HEK293 (cell line): ENCODE measurements around the gene ITGB8.

Experiments
- CTCF ChIA-PET: fragments of 350-600 bp; formaldehyde crosslinking; extraction: SDS; loops from one replicate; lab custom pipeline; 2021; ENCODE audit warnings: antibody characterized with exemption; lab: Yijun Ruan, JAX
- POLR2A ChIA-PET: fragments of 300-600 bp; formaldehyde crosslinking; extraction: SDS; loops from one replicate; lab custom pipeline; 2020; ENCODE audit warnings: antibody characterized with exemption, inconsistent platforms; lab: Yijun Ruan, JAX
- H3K27ac ChIP-seq: fragments of 200-500 bp; sonication (Bioruptor generic); 2 replicates; pipeline ENCODE4 v1.5.1; 2014; ENCODE audit warnings: low read depth, low read length, control low read depth, inconsistent platforms; ENCODE audit errors: extremely low read depth
- H3K36me3 ChIP-seq, 2 experiments: fragments of 200-500 bp in 1 of 2; sonication (Bioruptor generic) in 1 of 2; 1 replicate in 1 of 2; 2 replicates in 1 of 2; pipeline ENCODE4 v1.5.1; 2014 to 2017; ENCODE audit warnings: inconsistent platforms in 2 of 2, low read length in 2 of 2; ENCODE audit not compliant: control insufficient read depth in 2 of 2, insufficient read depth in 1 of 2
- H3K4me1 ChIP-seq: fragments of 200-500 bp; sonication (Bioruptor generic); 2 replicates; pipeline ENCODE4 v1.5.1; 2014; ENCODE audit warnings: mild to moderate bottlenecking, low read length, inconsistent platforms; ENCODE audit not compliant: control insufficient read depth, insufficient read depth
- H3K4me3 ChIP-seq: 2 replicates; pipeline ENCODE4 v1.5.1; 2011; ENCODE audit warnings: low read depth, mild to moderate bottlenecking, control low read depth, low read length, moderate library complexity
- H3K9me3 ChIP-seq: fragments of 200-500 bp; sonication (Bioruptor generic); 2 replicates; pipeline ENCODE4 v1.5.1; 2014; ENCODE audit warnings: low read depth, low read length, inconsistent platforms; ENCODE audit not compliant: control insufficient read depth, insufficient read depth
- GFI1B ChIP-seq: fragments of 450-650 bp; formaldehyde crosslinking; IDR thresholded peaks from 2 replicates; pipeline ENCODE4 v1.5.1; 2016; ENCODE audit warnings: missing biosample characterization, missing genetic modification characterization
- GLI4 ChIP-seq: fragments of 450-650 bp; formaldehyde crosslinking; IDR thresholded peaks from 2 replicates; pipeline ENCODE4 v1.5.1; 2016; ENCODE audit warnings: missing biosample characterization, missing genetic modification characterization
- GLIS1 ChIP-seq: fragments of 450-650 bp; formaldehyde crosslinking; IDR thresholded peaks from 2 replicates; pipeline ENCODE4 v1.5.1; 2016; ENCODE audit warnings: missing biosample characterization, missing genetic modification characterization
- HOXD13 ChIP-seq: sonication (generic); formaldehyde crosslinking; IDR thresholded peaks from 2 replicates; pipeline ENCODE4 v1.8.0; 2022; ENCODE audit warnings: missing genetic modification reagents, borderline replicate concordance
- IKZF3 ChIP-seq: fragments of 450-650 bp; IDR thresholded peaks from 2 replicates; pipeline ENCODE4 v1.5.0; 2018; ENCODE audit warnings: missing biosample characterization, mild to moderate bottlenecking, missing genetic modification characterization, moderate library complexity
- KLF8 ChIP-seq: fragments of 450-650 bp; formaldehyde crosslinking; IDR thresholded peaks from 2 replicates; pipeline ENCODE4 v1.5.1; 2016; ENCODE audit warnings: missing biosample characterization, missing genetic modification characterization
- KLF9 ChIP-seq: fragments of 450-650 bp; formaldehyde crosslinking; IDR thresholded peaks from 2 replicates; pipeline ENCODE4 v1.5.1; 2016; ENCODE audit warnings: missing biosample characterization, missing genetic modification characterization, low read depth
- RBAK ChIP-seq: fragments of 450-650 bp; formaldehyde crosslinking; IDR thresholded peaks from 2 replicates; pipeline ENCODE4 v1.5.1; 2016; ENCODE audit warnings: missing biosample characterization, missing genetic modification characterization
- SP7 ChIP-seq: fragments of 450-650 bp; formaldehyde crosslinking; IDR thresholded peaks from 2 replicates; pipeline ENCODE4 v1.5.1; 2016; ENCODE audit warnings: missing biosample characterization, missing genetic modification characterization
- WT1 ChIP-seq: fragments of 450-650 bp; formaldehyde crosslinking; IDR thresholded peaks from 2 replicates; pipeline ENCODE4 v1.5.1; 2016; ENCODE audit warnings: missing biosample characterization, missing genetic modification characterization
- ZNF248 ChIP-seq: fragments of 450-650 bp; formaldehyde crosslinking; IDR thresholded peaks from 2 replicates; pipeline ENCODE4 v1.5.1; 2017; ENCODE audit warnings: missing biosample characterization, missing genetic modification characterization
- ZNF274 ChIP-seq, 2 experiments: fragments of 200-500 bp in 1 of 2; fragments of 450-650 bp in 1 of 2; sonication (Bioruptor generic) in 1 of 2; formaldehyde crosslinking in 1 of 2; IDR thresholded peaks; 2 replicates each; pipeline versions ENCODE4 v1.5.1 to v1.6.1; 2014 to 2016; ENCODE audit warnings: borderline replicate concordance in 1 of 2, inconsistent platforms in 1 of 2, low read length in 1 of 2, missing biosample characterization in 1 of 2, missing genetic modification characterization in 1 of 2
- ZNF354C ChIP-seq: fragments of 450-650 bp; formaldehyde crosslinking; IDR thresholded peaks from 2 replicates; pipeline ENCODE4 v1.5.1; 2016; ENCODE audit warnings: missing biosample characterization, missing genetic modification characterization, low read depth, borderline replicate concordance
- ZNF366 ChIP-seq: fragments of 450-650 bp; formaldehyde crosslinking; conservative IDR thresholded peaks from 2 replicates; pipeline ENCODE4 v1.5.1; 2016; ENCODE audit warnings: missing biosample characterization, missing genetic modification characterization
- ZNF510 ChIP-seq: fragments of 450-650 bp; formaldehyde crosslinking; IDR thresholded peaks from 2 replicates; pipeline ENCODE4 v1.5.1; 2018; ENCODE audit warnings: mild to moderate bottlenecking, missing genetic modification characterization, missing biosample characterization; ENCODE audit not compliant: insufficient replicate concordance
- ZNF571 ChIP-seq: fragments of 450-650 bp; formaldehyde crosslinking; IDR thresholded peaks from 2 replicates; pipeline ENCODE4 v1.5.0; 2017; ENCODE audit warnings: missing biosample characterization, missing genetic modification characterization
- ZNF600 ChIP-seq: fragments of 450-650 bp; formaldehyde crosslinking; IDR thresholded peaks from 2 replicates; pipeline ENCODE4 v1.5.1; 2016; ENCODE audit warnings: missing biosample characterization, missing genetic modification characterization
- ZNF621 ChIP-seq: fragments of 450-650 bp; formaldehyde crosslinking; IDR thresholded peaks from 2 replicates; pipeline ENCODE4 v1.5.1; 2017; ENCODE audit warnings: missing biosample characterization, missing genetic modification characterization
- ZNF629 ChIP-seq: fragments of 450-650 bp; formaldehyde crosslinking; IDR thresholded peaks from 2 replicates; pipeline ENCODE4 v1.5.1; 2017; ENCODE audit warnings: missing biosample characterization, missing genetic modification characterization
- TF ChIP-seq, protein P1 (sequence below): fragments of 450-650 bp; formaldehyde crosslinking; IDR thresholded peaks from 2 replicates; pipeline ENCODE4 v1.5.1; 2016; ENCODE audit warnings: missing biosample characterization, missing genetic modification characterization
- TF ChIP-seq, protein P2 (sequence below): fragments of 450-650 bp; formaldehyde crosslinking; IDR thresholded peaks from 2 replicates; pipeline ENCODE4 v1.5.1; 2017; ENCODE audit warnings: missing biosample characterization, missing genetic modification characterization
- TF ChIP-seq, protein P3 (sequence below): fragments of 450-650 bp; formaldehyde crosslinking; IDR thresholded peaks from 2 replicates; pipeline ENCODE4 v1.5.1; 2016; ENCODE audit warnings: missing biosample characterization, missing genetic modification characterization
- TF ChIP-seq, protein P4 (sequence below): fragments of 450-650 bp; formaldehyde crosslinking; IDR thresholded peaks from 2 replicates; pipeline ENCODE4 v1.5.1; 2017; ENCODE audit warnings: missing biosample characterization, missing genetic modification characterization

ITGB8 gene

DNA sequence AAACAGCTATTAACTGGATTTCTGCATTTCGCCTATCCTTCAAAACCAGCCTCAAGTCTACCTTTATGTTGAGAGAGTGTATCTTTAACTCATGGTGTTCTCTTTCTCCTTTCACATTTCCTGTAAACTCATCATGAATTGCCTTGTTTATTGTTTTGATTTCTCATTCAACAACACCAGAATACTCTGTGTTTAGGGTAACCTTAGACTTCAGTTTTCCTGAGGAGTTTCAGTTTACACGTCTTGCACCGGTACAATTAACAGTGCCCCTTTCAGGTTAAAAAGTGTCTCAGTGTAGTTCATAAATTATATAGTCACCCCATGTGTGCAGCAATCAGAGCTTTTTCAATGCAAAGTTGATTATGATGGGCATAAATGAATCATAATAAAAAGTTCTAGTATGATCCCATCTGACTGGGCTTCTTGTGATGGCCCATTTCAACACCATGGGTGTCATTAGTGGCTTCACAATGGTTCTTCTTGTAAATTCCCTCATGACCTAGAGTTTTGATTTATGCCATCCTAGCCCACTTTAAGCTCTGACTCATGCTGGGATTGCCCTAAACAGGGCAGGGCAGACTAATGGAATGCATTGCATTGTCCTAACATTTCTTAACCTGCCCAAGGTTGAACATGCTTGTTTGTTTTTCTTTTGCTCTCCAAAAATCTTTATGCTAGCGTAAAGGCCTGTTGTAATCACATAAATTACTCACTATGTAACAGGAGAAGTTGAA is 22.0 kb downstream of the ITGB8 start (continued):
- TF ChIP-seq ZNF366 (tag by site-specific recombination) (peak; percentile 86), ZNF621 (tag by site-specific recombination) (0 out of 2 replicates have a peak, but pooled peaks have one; percentile 61), WT1 (tag by site-specific recombination) (peak; percentile 54; the same call in 1 of the 2 replicates), SP7 (peak; percentile 96), ZNF600 (0 out of 2 replicates have a peak, but pooled peaks have one; percentile 15), GLIS1 (tag by site-specific recombination) (0 out of 2 replicates have a peak, but pooled peaks have one; percentile 17), HOXD13 (CRISPR knock-in tag) (0 out of 2 replicates have a peak, but pooled peaks have one; percentile 74), GFI1B (0 out of 2 replicates have a peak, but pooled peaks have one; percentile 28), IKZF3 (tag by site-specific recombination) (peak; percentile 16; the same call in 1 of the 2 replicates), ZNF629 (peak; percentile 51)
- TF ChIP-seq, protein P1, sequence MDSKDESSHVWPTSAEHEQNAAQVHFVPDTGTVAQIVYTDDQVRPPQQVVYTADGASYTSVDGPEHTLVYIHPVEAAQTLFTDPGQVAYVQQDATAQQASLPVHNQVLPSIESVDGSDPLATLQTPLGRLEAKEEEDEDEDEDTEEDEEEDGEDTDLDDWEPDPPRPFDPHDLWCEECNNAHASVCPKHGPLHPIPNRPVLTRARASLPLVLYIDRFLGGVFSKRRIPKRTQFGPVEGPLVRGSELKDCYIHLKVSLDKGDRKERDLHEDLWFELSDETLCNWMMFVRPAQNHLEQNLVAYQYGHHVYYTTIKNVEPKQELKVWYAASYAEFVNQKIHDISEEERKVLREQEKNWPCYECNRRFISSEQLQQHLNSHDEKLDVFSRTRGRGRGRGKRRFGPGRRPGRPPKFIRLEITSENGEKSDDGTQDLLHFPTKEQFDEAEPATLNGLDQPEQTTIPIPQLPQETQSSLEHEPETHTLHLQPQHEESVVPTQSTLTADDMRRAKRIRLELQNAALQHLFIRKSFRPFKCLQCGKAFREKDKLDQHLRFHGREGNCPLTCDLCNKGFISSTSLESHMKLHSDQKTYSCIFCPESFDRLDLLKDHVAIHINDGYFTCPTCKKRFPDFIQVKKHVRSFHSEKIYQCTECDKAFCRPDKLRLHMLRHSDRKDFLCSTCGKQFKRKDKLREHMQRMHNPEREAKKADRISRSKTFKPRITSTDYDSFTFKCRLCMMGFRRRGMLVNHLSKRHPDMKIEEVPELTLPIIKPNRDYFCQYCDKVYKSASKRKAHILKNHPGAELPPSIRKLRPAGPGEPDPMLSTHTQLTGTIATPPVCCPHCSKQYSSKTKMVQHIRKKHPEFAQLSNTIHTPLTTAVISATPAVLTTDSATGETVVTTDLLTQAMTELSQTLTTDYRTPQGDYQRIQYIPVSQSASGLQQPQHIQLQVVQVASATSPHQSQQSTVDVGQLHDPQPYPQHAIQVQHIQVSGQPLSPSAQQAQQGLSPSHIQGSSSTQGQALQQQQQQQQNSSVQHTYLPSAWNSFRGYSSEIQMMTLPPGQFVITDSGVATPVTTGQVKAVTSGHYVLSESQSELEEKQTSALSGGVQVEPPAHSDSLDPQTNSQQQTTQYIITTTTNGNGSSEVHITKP (tag by site-specific recombination), result peak; percentile 35; the same call in 1 of the 2 replicates
- TF ChIP-seq, protein P2, sequence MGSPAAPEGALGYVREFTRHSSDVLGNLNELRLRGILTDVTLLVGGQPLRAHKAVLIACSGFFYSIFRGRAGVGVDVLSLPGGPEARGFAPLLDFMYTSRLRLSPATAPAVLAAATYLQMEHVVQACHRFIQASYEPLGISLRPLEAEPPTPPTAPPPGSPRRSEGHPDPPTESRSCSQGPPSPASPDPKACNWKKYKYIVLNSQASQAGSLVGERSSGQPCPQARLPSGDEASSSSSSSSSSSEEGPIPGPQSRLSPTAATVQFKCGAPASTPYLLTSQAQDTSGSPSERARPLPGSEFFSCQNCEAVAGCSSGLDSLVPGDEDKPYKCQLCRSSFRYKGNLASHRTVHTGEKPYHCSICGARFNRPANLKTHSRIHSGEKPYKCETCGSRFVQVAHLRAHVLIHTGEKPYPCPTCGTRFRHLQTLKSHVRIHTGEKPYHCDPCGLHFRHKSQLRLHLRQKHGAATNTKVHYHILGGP (tag by site-specific recombination), result peak; percentile 87
- TF ChIP-seq, protein P3, sequence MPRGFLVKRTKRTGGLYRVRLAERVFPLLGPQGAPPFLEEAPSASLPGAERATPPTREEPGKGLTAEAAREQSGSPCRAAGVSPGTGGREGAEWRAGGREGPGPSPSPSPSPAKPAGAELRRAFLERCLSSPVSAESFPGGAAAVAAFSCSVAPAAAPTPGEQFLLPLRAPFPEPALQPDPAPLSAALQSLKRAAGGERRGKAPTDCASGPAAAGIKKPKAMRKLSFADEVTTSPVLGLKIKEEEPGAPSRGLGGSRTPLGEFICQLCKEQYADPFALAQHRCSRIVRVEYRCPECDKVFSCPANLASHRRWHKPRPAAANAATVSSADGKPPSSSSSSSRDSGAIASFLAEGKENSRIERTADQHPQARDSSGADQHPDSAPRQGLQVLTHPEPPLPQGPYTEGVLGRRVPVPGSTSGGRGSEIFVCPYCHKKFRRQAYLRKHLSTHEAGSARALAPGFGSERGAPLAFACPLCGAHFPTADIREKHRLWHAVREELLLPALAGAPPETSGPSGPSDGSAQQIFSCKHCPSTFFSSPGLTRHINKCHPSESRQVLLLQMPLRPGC (tag by site-specific recombination), result peak; percentile 82

DNA sequence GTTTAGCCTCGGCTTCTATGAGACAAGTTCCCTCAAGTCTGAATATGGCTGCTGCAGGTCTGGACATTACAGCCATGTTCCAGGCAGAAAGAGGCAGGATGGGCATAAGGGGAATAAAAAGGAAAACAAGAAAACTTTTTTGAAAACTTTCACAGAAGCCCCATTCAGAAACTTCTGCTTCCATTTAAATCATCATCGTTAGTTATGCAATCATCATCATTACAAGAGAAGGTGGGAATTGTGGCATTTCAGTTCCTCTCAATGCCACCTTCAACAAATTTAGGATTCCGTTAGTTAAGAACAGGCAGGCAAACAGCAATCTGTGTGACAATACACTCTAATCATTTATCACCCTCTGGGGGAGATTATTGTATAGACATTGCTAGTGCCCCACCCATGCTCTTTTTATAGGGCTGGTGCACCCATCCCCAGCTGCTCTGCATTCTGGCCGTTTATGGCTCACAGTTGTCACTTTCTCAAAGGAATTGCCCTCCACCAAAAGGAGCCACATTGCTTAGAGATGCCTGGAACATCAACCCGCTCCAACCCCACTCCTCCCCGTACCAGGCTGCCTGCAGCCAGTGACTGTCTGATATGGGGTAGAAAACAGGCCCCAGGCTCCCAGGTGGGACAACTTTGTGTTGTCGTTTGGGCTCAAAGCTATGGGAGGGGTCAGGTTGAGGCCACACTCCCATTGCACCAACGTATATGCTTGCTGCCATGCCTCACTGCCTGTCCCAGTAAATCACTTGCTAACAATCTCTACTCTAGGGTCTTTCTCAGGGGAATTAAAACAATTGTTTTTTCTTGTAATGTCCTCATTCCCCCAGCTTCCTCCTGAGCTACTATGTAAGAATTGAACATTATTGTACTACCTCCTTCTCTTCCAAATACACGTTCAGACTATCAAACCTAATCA is 24.2 kb downstream of the ITGB8 start:
- ChIA-PET CTCF (interaction anchor here (0.6 kb wide), 1 partner anchor 424 kb away, joined by 3 read pairs; no protein-coding TSS in a partner anchor), POLR2A (no interaction called here)
- Histone ChIP-seq H3K9me3 (no peaks in the 10 kb centered on the region), H3K4me1 (peaks cover 17% of the 10 kb centered on the region; the same call in 1 of the 2 replicates), H3K4me3 (no peak overlapping the region), H3K36me3 (no peaks in the 10 kb centered on the region), H3K27ac (no peak overlapping the region)
- TF ChIP-seq, protein P4, sequence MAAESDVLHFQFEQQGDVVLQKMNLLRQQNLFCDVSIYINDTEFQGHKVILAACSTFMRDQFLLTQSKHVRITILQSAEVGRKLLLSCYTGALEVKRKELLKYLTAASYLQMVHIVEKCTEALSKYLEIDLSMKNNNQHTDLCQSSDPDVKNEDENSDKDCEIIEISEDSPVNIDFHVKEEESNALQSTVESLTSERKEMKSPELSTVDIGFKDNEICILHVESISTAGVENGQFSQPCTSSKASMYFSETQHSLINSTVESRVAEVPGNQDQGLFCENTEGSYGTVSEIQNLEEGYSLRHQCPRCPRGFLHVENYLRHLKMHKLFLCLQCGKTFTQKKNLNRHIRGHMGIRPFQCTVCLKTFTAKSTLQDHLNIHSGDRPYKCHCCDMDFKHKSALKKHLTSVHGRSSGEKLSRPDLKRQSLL (tag by site-specific recombination), result no peak
- TF ChIP-seq ZNF510 (tag by site-specific recombination) (no peak), RBAK (tag by site-specific recombination) (no peak), KLF9 (tag by site-specific recombination) (no peak), KLF8 (tag by site-specific recombination) (no peak), GLI4 (no peak), ZNF274 (IDR thresholded peaks at IDR 0.05; ENCODE audit: low read length) (no peak), ZNF274 (tag by site-specific recombination; IDR thresholded peaks at IDR 0.05; ENCODE audit: borderline replicate concordance) (no peak), ZNF571 (tag by site-specific recombination) (no peak), ZNF248 (no peak), ZNF354C (no peak)
- TF ChIP-seq, protein P3 (tag by site-specific recombination), result no peak
